Erythroblast (primary cell): Measurements from ENCODE around the gene SLC16A2.

ENCODE experiments used
- GATA1 ChIP-seq: IDR thresholded peaks from 2 replicates; pipeline ENCODE4 v1.6.1; 2011; ENCODE audit warnings: low read depth, mild to moderate bottlenecking, control low read depth, low read length, moderate library complexity
- POLR2A ChIP-seq: IDR thresholded peaks from 2 replicates; pipeline ENCODE4 v1.6.1; 2011; ENCODE audit warnings: mild to moderate bottlenecking, low read length

DNA sequence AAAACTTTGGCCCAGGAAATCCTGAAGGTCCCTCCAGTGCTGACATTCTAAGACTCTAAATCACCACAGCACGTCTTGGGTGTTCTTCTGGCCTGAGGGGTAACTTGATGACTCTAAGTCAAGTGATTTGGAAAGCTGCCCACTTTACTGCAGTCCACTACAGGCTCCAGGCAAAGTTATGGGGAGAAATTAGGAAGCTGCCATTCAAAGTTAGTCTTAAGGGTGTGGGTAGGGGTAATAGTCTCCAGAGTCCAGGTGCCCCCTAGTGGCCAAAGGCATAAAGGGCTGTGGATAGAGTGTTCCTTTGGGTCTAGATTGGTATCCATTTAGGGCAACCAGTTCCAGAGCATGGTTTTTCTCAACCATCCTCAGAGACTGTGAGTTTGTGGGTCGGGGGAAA lies 38.7 kb upstream of the SLC16A2 start:
- TF ChIP-seq POLR2A (no peak), GATA1 (no peak)
